ENCODE results near the gene ESYT1. TPM values are rescaled to one million over a fixed set of nuclear protein-coding genes. Genes with fewer than 3 reads are reported as not detected.

Gene ESYT1
- total and polyA plus RNA-seq, 9 of the 15 experiments (the other 6 are each of a cell fraction or from before 2014, with no cell fraction given), result 132 to 420 (median 164) TPM

GRCh38 chr12:56162468-56163290 lies 34.6 kb downstream of the ESYT1 start (continued):
- TF ChIP-seq ZNF551 (CRISPR knock-in tag; IDR thresholded peaks at IDR 0.05) (no peak), XRCC5 (IDR thresholded peaks at IDR 0.05; ENCODE audit: low read depth, low read length) (no peak), BDP1 (IDR thresholded peaks at IDR 0.05; ENCODE audit: insufficient read depth, insufficient read length) (no peak), TRIM28 (IDR thresholded peaks at IDR 0.05) (no peak), MAFF (IDR thresholded peaks at IDR 0.05; ENCODE audit: low read length) (no peak), ZFP91 (CRISPR knock-in tag; IDR thresholded peaks at IDR 0.05) (no peak), THRB (CRISPR knock-in tag; conservative IDR thresholded peaks at IDR 0.05) (peak; percentile 58; the same call in 1 of the 2 replicates), TCFL5 (CRISPR knock-in tag; conservative IDR thresholded peaks at IDR 0.05) (no peak), ZSCAN29 (IDR thresholded peaks at IDR 0.05) (no peak), ZNF655 (CRISPR knock-in tag; IDR thresholded peaks at IDR 0.05) (no peak), RHOXF2B (CRISPR knock-in tag; conservative IDR thresholded peaks at IDR 0.05) (no peak), EP400 (IDR thresholded peaks at IDR 0.05) (no peak), C11orf30 (IDR thresholded peaks at IDR 0.05; ENCODE audit: low read depth) (no peak), ELF1 (tag; IDR thresholded peaks at IDR 0.05) (no peak), GABPA (tag; conservative IDR thresholded peaks at IDR 0.05; ENCODE audit: low read depth) (no peak), NFE2 (IDR thresholded peaks at IDR 0.05; ENCODE audit: low read depth) (no peak), HES1 (IDR thresholded peaks at IDR 0.05; ENCODE audit: low read depth) (no peak), ATF4 (CRISPR knock-in tag; IDR thresholded peaks at IDR 0.05) (no peak), ZNF133 (CRISPR knock-in tag; IDR thresholded peaks at IDR 0.05) (no peak), NCOA2 (IDR thresholded peaks at IDR 0.05; ENCODE audit: partially characterized antibody in 2 of 2) (no peak), PML (IDR thresholded peaks at IDR 0.05; ENCODE audit: low read length) (peak; percentile 12; the same call in 1 of the 2 replicates), RNF219 (CRISPR knock-in tag; IDR thresholded peaks at IDR 0.05) (no peak)

Measured in K562 (cell line).